OCI-LY1 (cell line): ENCODE measurements around the gene CDH4.

Source experiments
- H2AFZ ChIP-seq: fragments of 200-600 bp; sonication (generic), shearing (Covaris generic); 2 replicates; pipeline ENCODE4 v1.6.0; 2014; ENCODE audit warnings: antibody characterized with exemption, mild to moderate bottlenecking, low read length
- H3F3A ChIP-seq: fragments of 200-600 bp; sonication (generic), shearing (Covaris generic); 2 replicates; pipeline ENCODE4 v1.6.0; 2014; ENCODE audit warnings: mild to moderate bottlenecking, antibody characterized with exemption, low read length, moderate library complexity; ENCODE audit not compliant: insufficient read depth
- H3K27ac ChIP-seq: fragments of 200-600 bp; sonication (generic); 2 replicates; pipeline ENCODE4 v1.5.1; 2014; ENCODE audit warnings: low read length, mixed run types, mild to moderate bottlenecking, low read depth; ENCODE audit not compliant: poor library complexity, severe bottlenecking
- H3K27me3 ChIP-seq: fragments of 200-600 bp; sonication (generic); 2 replicates; pipeline ENCODE4 v1.6.0; 2014; ENCODE audit warnings: antibody characterized with exemption, mild to moderate bottlenecking, low read length, moderate library complexity; ENCODE audit not compliant: insufficient read depth
- H3K36me3 ChIP-seq: fragments of 200-600 bp; sonication (generic); 2 replicates; pipeline ENCODE4 v1.6.1; 2014; ENCODE audit warnings: mild to moderate bottlenecking, antibody characterized with exemption, low read length, moderate library complexity, mixed read lengths; ENCODE audit not compliant: insufficient read depth
- H3K4me1 ChIP-seq: fragments of 200-600 bp; sonication (generic); 2 replicates; pipeline ENCODE4 v1.5.1; 2014; ENCODE audit warnings: mild to moderate bottlenecking, low read length, moderate library complexity; ENCODE audit not compliant: insufficient read depth, severe bottlenecking
- H3K4me2 ChIP-seq: fragments of 200-600 bp; sonication (generic), shearing (Covaris generic); 2 replicates; pipeline ENCODE4 v1.6.1; 2014; ENCODE audit warnings: low read length
- H3K4me3 ChIP-seq: fragments of 200-600 bp; sonication (generic); 2 replicates; pipeline ENCODE4 v1.5.1; 2014; ENCODE audit warnings: low read length, low read depth, mild to moderate bottlenecking, mixed read lengths; ENCODE audit not compliant: poor library complexity, severe bottlenecking
- H3K79me2 ChIP-seq: fragments of 200-600 bp; shearing (Covaris generic); 2 replicates; pipeline ENCODE4 v1.6.1; 2016; ENCODE audit warnings: mixed run types, low read length, mixed read lengths; ENCODE audit not compliant: insufficient read depth
- H3K9ac ChIP-seq: fragments of 200-600 bp; sonication (generic), shearing (Covaris generic); 2 replicates; pipeline ENCODE4 v1.6.1; 2014; ENCODE audit warnings: mild to moderate bottlenecking, low read length, mixed read lengths
- H3K9me2 ChIP-seq: fragments of 200-600 bp; sonication (generic), shearing (Covaris generic); 2 replicates; pipeline ENCODE4 v1.6.1; 2014; ENCODE audit warnings: low read depth, mild to moderate bottlenecking, low read length, mixed read lengths
- H3K9me3 ChIP-seq: fragments of 200-600 bp; shearing (Covaris generic); 2 replicates; pipeline ENCODE4 v1.6.1; 2014; ENCODE audit warnings: low read length, mixed read lengths
- H4K20me1 ChIP-seq: fragments of 200-600 bp; sonication (generic), shearing (Covaris generic); 2 replicates; pipeline ENCODE4 v1.6.0; 2016; ENCODE audit warnings: mild to moderate bottlenecking, low read length; ENCODE audit not compliant: insufficient read depth
- EZH2 ChIP-seq: fragments of 200-600 bp; sonication (generic), shearing (Covaris generic); IDR thresholded peaks from 2 replicates; pipeline ENCODE4 v1.8.0; 2017; ENCODE audit warnings: borderline replicate concordance, mixed run types, mild to moderate bottlenecking, antibody characterized with exemption, low read length, moderate library complexity, mixed read lengths
- TF ChIP-seq, protein P1 (sequence below): fragments of 200-600 bp; sonication (generic), shearing (Covaris generic); IDR thresholded peaks from 2 replicates; pipeline ENCODE4 v1.5.1; 2017; ENCODE audit warnings: mild to moderate bottlenecking, antibody characterized with exemption, low read length, moderate library complexity, mixed read lengths

The CDH4 gene

DNA sequence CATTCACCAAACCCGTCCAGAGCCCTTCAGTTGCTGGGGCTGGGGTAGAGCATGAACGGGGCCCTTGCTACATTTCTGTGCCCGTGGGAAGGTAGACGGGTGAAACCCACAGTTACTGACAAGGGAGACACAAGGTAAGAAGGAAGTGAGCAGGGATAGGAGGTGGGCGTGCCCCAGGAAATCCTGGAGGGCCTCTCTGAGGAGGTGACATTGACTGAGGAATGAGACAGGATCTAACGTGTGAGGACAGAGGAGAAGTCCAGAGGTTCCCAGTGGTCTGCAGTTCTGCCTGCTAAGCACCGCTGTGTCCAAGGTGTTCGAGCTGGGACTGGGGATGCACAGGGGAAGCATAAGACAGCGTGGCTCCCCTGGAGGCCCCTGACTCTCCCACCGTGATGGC is 378.8 kb downstream of the CDH4 start:
- Histone ChIP-seq H3K9me3 (no peaks in the 10 kb centered on the region), H3K9me2 (no peaks in the 10 kb centered on the region), H3F3A (no peaks in the 10 kb centered on the region), H3K36me3 (no peaks in the 10 kb centered on the region), H3K79me2 (no peaks in the 10 kb centered on the region), H3K4me3 (no peak overlapping the region), H3K4me2 (no peak overlapping the region), H3K27ac (no peak overlapping the region), H4K20me1 (no peaks in the 10 kb centered on the region), H3K27me3 (peaks cover 4% of the 10 kb centered on the region; the same call in 1 of the 2 replicates), H3K4me1 (no peaks in the 10 kb centered on the region), H3K9ac (no peak overlapping the region), H2AFZ (no peak overlapping the region)
- TF ChIP-seq EZH2, result no peak
- TF ChIP-seq, protein P1, sequence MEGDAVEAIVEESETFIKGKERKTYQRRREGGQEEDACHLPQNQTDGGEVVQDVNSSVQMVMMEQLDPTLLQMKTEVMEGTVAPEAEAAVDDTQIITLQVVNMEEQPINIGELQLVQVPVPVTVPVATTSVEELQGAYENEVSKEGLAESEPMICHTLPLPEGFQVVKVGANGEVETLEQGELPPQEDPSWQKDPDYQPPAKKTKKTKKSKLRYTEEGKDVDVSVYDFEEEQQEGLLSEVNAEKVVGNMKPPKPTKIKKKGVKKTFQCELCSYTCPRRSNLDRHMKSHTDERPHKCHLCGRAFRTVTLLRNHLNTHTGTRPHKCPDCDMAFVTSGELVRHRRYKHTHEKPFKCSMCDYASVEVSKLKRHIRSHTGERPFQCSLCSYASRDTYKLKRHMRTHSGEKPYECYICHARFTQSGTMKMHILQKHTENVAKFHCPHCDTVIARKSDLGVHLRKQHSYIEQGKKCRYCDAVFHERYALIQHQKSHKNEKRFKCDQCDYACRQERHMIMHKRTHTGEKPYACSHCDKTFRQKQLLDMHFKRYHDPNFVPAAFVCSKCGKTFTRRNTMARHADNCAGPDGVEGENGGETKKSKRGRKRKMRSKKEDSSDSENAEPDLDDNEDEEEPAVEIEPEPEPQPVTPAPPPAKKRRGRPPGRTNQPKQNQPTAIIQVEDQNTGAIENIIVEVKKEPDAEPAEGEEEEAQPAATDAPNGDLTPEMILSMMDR, result no peak

DNA sequence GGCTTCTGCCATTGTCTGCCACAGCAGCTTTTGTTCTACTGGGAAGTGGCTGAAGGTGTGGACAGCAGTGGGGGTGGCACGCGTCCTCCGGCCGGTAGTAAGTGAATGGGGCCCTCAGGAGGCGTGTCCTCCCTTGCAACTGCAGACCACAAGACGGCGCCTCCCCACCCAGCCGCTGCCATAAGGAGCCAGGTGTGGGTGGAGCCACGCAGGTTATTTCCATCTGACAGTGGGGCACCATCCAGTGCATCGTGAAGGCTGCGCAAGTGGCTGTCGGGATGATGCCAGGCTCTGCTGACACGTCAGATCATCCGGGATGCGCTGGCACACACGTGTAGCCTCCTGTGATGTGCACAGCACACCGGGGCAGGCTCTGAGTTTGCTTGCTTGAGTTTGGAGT is 379.7 kb downstream of the CDH4 start:
- TF ChIP-seq, protein P1, result no peak
- TF ChIP-seq EZH2, result no peak
- H3K27me3 ChIP-seq, result peaks cover 4% of the 10 kb centered on the region; the same call in 1 of the 2 replicates

DNA sequence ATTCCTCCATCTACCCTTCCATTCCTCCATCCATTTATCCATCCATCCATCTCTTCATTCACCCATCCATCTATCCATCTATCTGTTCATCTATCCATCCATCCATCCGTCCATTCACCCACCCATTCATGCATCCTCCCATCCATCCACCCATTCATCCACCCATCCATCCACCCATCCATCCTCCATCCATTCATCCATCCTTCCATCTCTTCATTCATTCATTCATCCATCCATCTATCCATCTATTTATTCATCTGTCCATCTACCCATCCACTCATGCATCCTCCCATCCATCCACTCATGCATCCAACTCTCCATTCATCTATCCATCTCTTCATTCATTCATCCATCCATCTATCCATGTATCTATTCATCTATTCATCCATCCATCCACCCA is 380.9 kb downstream of the CDH4 start:
- H3K79me2 ChIP-seq, result no peaks in the 10 kb centered on the region
- H3K4me1 ChIP-seq, result no peaks in the 10 kb centered on the region
- no peaks in the 10 kb centered on the region for H3F3A ChIP-seq
- H3K27ac ChIP-seq, result no peak overlapping the region
- no peak overlapping the region for H3K4me3 ChIP-seq
- H3K9me2 ChIP-seq, result no peaks in the 10 kb centered on the region
- H3K36me3 ChIP-seq, result no peaks in the 10 kb centered on the region
- no peak overlapping the region for H2AFZ ChIP-seq
- H3K9me3 ChIP-seq, result no peaks in the 10 kb centered on the region
- no peak overlapping the region for H3K4me2 ChIP-seq
- no peak overlapping the region for H3K9ac ChIP-seq
- TF ChIP-seq EZH2, result no peak
- TF ChIP-seq, protein P1, result no peak
- peaks cover 4% of the 10 kb centered on the region; the same call in 1 of the 2 replicates for H3K27me3 ChIP-seq
- H4K20me1 ChIP-seq, result no peaks in the 10 kb centered on the region

More for the DNA sequence above, 379.7 kb downstream of the CDH4 start:
- H3K4me1 ChIP-seq, result no peaks in the 10 kb centered on the region
- no peaks in the 10 kb centered on the region for H3K36me3 ChIP-seq
- H3K27ac ChIP-seq, result no peak overlapping the region
- H4K20me1 ChIP-seq, result no peaks in the 10 kb centered on the region
- no peak overlapping the region for H2AFZ ChIP-seq
- H3K4me2 ChIP-seq, result no peak overlapping the region
- H3K9me3 ChIP-seq, result no peaks in the 10 kb centered on the region
- H3F3A ChIP-seq, result no peaks in the 10 kb centered on the region
- H3K4me3 ChIP-seq, result no peak overlapping the region
- H3K9me2 ChIP-seq, result no peaks in the 10 kb centered on the region
- no peak overlapping the region for H3K9ac ChIP-seq
- no peaks in the 10 kb centered on the region for H3K79me2 ChIP-seq
